CD4-positive, alpha-beta memory T cell (primary cell): ENCODE results near the gene PIGQ. TPM values are rescaled to one million over a fixed set of nuclear protein-coding genes. Genes with fewer than 3 reads are reported as not detected.

ENCODE experiments used
- CTCF ChIA-PET: fragments of 350-600 bp; sonication (Branson Sonifier 250); formaldehyde crosslinking; loops from one replicate; lab custom pipeline; 2021; ENCODE audit warnings: inconsistent platforms; ENCODE audit not compliant: partially characterized antibody; lab: Charles Lee
- POLR2A ChIA-PET: fragments of 350-600 bp; sonication (Branson Sonifier 250); formaldehyde crosslinking; loops from one replicate; lab custom pipeline; 2021; ENCODE audit not compliant: partially characterized antibody; lab: Charles Lee
- DNase-seq, 5 donors: peaks; one replicate each; pipeline versions ENCODE4 v3.0.0 to v3.0.0-alpha.2; 2020 to 2022; ENCODE audit warnings: mixed read lengths in 1 of 5
- H3K27ac ChIP-seq: one replicate; pipeline ENCODE4 v1.7.0; 2013; ENCODE audit warnings: low read depth, low read length
- H3K27me3 ChIP-seq: 2 replicates; pipeline ENCODE4 v1.7.0; 2013; ENCODE audit warnings: mild to moderate bottlenecking, low read length, moderate library complexity; ENCODE audit not compliant: insufficient read depth
- H3K36me3 ChIP-seq: 2 replicates; pipeline ENCODE4 v1.7.0; 2013; ENCODE audit warnings: mild to moderate bottlenecking, low read length, moderate library complexity; ENCODE audit not compliant: insufficient read depth
- H3K4me1 ChIP-seq: 2 replicates; pipeline ENCODE4 v1.7.0; 2013; ENCODE audit warnings: mild to moderate bottlenecking, low read length, moderate library complexity; ENCODE audit not compliant: insufficient read depth
- H3K4me3 ChIP-seq, 2 donors: one replicate each; pipeline ENCODE4 v1.7.0; 2013; ENCODE audit warnings: low read length in 2 of 2, mild to moderate bottlenecking in 1 of 2
- H3K9me3 ChIP-seq, 2 donors: one replicate each; pipeline ENCODE4 v1.7.0; 2013; ENCODE audit warnings: low read length in 2 of 2, control low read depth in 1 of 2; ENCODE audit not compliant: control insufficient read depth in 1 of 2
- H3K27ac Mint-ChIP-seq, 7 donors: one replicate each; pipeline ENCODE4 v1.8.0; 2020 to 2021; ENCODE audit warnings: mixed read lengths in 7 of 7, mild to moderate bottlenecking in 6 of 7, inconsistent platforms in 3 of 7, moderate library complexity in 3 of 7
- H3K27me3 Mint-ChIP-seq, 2 donors: one replicate each; pipeline ENCODE4 v1.8.0; 2020 to 2021; ENCODE audit warnings: mixed read lengths in 2 of 2
- H3K36me3 Mint-ChIP-seq, 2 donors: one replicate each; pipeline ENCODE4 v1.8.0; 2020 to 2021; ENCODE audit warnings: mixed read lengths in 2 of 2, inconsistent platforms in 1 of 2, mild to moderate bottlenecking in 1 of 2
- H3K4me1 Mint-ChIP-seq, 4 donors: one replicate each; pipeline ENCODE4 v1.8.0; 2020 to 2021; ENCODE audit warnings: mixed read lengths in 4 of 4, mild to moderate bottlenecking in 1 of 4
- H3K4me3 Mint-ChIP-seq, 8 donors: one replicate each; pipeline ENCODE4 v1.8.0; 2020 to 2021; ENCODE audit warnings: mixed read lengths in 8 of 8, mild to moderate bottlenecking in 7 of 8, moderate library complexity in 6 of 8, inconsistent platforms in 3 of 8
- H3K9me3 Mint-ChIP-seq, 8 donors: one replicate each; pipeline ENCODE4 v1.8.0; 2020 to 2021; ENCODE audit warnings: mixed read lengths in 8 of 8, mild to moderate bottlenecking in 5 of 8, inconsistent platforms in 3 of 8, moderate library complexity in 1 of 8
- intact Hi-C: fragments of 100-400 bp; cut with micrococcal nuclease; formaldehyde crosslinking; loops from one replicate; pipeline ENCODE4 v1.15.1; 2023
- polyA plus RNA-seq, 2 donors: library from polyadenylated mRNA; unstranded; fragments of 300-500 nt; fragmentation: Illumina TruSeq; gene quantifications; one replicate each; pipeline ENCODE4 v1.2.3, GENCODE V29; 2021
- total RNA-seq, 2 experiments: library from RNA; stranded (reverse); gene quantifications; one replicate each; pipeline ENCODE4 v1.2.3, GENCODE V29; 2021

Gene PIGQ
- total and polyA plus RNA-seq, 4 experiments from 2014 or later: 7.2 to 63.3 (median 37.0) TPM

GRCh38 chr16:568401-569258 lies 1.1 kb upstream of the PIGQ start:
- intact Hi-C loops: loop anchor here (1.0 kb wide), 1 partner anchor 41 kb away; the partner anchor contains the start of gene CAPN15

GRCh38 chr16:572865-573650 lies 3.3 kb downstream of the PIGQ start:
- H3K4me3 Mint-ChIP-seq: no peak overlapping the region
- no peak for DNase-seq
- H3K9me3 ChIP-seq: no peaks in the 10 kb centered on the region
- H3K4me1 ChIP-seq: peaks cover 14% of the 10 kb centered on the region
- H3K27ac ChIP-seq: no peak overlapping the region
- H3K4me1 Mint-ChIP-seq: peaks cover 19 to 29% (median 23%) of the 10 kb centered on the region in 4 donors
- POLR2A ChIA-PET: interaction anchor here (1.3 to 1.8 kb wide), 2 partner anchors 15 to 46 kb away, joined by 3 to 12 read pairs; partner anchors contain the start of gene CAPN15
- H3K27ac Mint-ChIP-seq: no peak overlapping the region
- CTCF ChIA-PET: no interaction called here
- H3K36me3 Mint-ChIP-seq: peaks cover 0 to 10% of the 10 kb centered on the region in 2 donors
- peaks cover 0 to 6% (median 0%) of the 10 kb centered on the region in 8 donors for H3K9me3 Mint-ChIP-seq
- H3K4me3 ChIP-seq: no peak overlapping the region
- no peaks in the 10 kb centered on the region for H3K27me3 ChIP-seq
- H3K27me3 Mint-ChIP-seq: no peaks in the 10 kb centered on the region
- no peaks in the 10 kb centered on the region for H3K36me3 ChIP-seq
- intact Hi-C loops: no loop called here

More at GRCh38 chr16:568401-569258, 1.1 kb upstream of the PIGQ start:
- no peaks in the 10 kb centered on the region for H3K27me3 Mint-ChIP-seq
- DNase-seq: no peak
- H3K36me3 ChIP-seq: no peaks in the 10 kb centered on the region
- no peaks in the 10 kb centered on the region for H3K27me3 ChIP-seq
- ChIA-PET CTCF (interaction anchor here (1.0 kb wide), 1 partner anchor 8 kb away, joined by 3 read pairs; no protein-coding TSS in a partner anchor), POLR2A (interaction anchor here (0.9 to 3.8 kb wide), 5 partner anchors 20 to 122 kb away, joined by 3 to 18 read pairs (median 4); partner anchors contain the start of genes CAPN15, METTL26 and WDR24)
- peaks cover 37% of the 10 kb centered on the region for H3K4me1 ChIP-seq
- H3K9me3 Mint-ChIP-seq: peaks cover 0 to 6% (median 0%) of the 10 kb centered on the region in 8 donors
- peaks cover 0 to 7% of the 10 kb centered on the region in 2 donors for H3K36me3 Mint-ChIP-seq
- H3K9me3 ChIP-seq: no peaks in the 10 kb centered on the region
- peak overlapping the region; percentile 79 to 92 (median 86) for H3K4me3 Mint-ChIP-seq
- H3K27ac Mint-ChIP-seq: peak overlapping the region; percentile 66 to 95 (median 88)
- H3K4me3 ChIP-seq: peak overlapping the region in 1 of 2 donors; percentile 64
- H3K27ac ChIP-seq: peak overlapping the region; percentile 76
- H3K4me1 Mint-ChIP-seq: peaks cover 25 to 39% (median 32%) of the 10 kb centered on the region in 4 donors

DNA sequence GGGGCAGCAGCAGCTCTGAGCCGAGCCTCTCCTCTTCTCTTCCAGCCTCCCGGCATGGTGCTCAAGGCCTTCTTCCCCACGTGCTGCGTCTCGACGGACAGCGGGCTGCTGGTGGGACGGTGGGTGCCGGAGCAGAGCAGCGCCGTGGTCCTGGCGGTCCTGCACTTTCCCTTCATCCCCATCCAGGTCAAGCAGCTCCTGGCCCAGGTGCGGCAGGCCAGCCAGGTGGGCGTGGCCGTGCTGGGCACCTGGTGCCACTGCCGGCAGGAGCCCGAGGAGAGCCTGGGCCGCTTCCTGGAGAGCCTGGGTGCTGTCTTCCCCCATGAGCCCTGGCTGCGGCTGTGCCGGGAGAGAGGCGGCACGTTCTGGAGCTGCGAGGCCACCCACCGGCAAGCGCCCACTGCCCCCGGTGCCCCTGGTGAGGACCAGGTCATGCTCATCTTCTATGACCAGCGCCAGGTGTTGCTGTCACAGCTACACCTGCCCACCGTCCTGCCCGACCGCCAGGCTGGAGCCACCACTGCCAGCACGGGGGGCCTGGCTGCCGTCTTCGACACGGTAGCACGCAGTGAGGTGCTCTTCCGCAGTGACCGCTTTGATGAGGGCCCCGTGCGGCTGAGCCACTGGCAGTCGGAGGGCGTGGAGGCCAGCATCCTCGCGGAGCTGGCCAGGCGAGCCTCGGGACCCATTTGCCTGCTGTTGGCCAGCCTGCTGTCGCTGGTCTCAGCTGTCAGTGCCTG lies 4.4 kb downstream of the PIGQ start:
- CTCF ChIA-PET: no interaction called here
- no peak overlapping the region for H3K4me3 ChIP-seq
- intact Hi-C loops: no loop called here

DNA sequence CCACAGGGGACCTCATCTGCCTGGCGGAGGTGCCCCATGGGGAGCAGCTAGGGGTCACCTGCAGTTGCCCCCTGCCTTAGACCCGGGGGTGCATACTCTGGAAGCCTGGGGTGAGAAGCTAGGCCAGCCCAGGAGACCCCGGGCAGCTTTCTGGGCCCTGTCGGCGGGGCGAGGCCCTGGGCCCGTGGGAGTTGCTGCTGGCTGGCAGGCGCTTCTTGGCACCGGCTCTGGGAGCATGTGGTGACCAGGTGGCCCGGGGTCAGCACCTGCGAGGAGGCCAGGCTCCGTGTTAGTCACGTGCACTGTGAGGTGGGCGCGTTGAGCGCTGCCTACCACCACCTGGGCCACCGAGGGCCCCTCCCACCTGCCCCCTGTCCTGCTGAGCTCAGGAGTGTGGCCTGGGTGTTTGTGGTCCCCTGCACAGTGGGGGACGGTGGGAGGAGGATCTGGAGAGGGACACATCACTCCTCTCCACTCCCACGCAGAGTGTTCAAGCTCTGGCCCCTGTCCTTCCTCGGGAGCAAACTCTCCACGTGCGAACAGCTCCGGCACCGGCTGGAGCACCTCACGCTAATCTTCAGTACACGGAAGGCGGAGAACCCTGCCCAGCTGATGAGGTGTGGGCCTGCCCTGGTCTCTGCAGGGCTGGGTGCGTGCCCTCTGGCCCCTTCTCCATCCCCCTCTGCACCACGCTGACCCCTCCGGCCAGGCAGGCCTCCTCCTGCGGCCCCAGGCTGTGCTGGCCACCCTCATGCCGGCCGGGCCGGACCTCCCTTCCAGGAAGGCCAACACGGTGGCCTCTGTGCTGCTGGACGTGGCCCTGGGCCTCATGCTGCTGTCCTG lies 5.8 kb downstream of the PIGQ start:
- POLR2A ChIA-PET: interaction anchor here (0.5 kb wide), 1 partner anchor 64 kb away, joined by 3 read pairs; no protein-coding TSS in a partner anchor
- H3K9me3 ChIP-seq: no peaks in the 10 kb centered on the region
- H3K36me3 Mint-ChIP-seq: peaks cover 0 to 10% of the 10 kb centered on the region in 2 donors

More for the DNA sequence above, 4.4 kb downstream of the PIGQ start:
- Mint-ChIP-seq H3K27me3 (no peaks in the 10 kb centered on the region), H3K4me3 (no peak overlapping the region), H3K4me1 (peaks cover 16 to 24% (median 20%) of the 10 kb centered on the region in 4 donors), H3K9me3 (peaks cover 0 to 6% (median 0%) of the 10 kb centered on the region in 8 donors), H3K27ac (no peak overlapping the region), H3K36me3 (peaks cover 0 to 10% of the 10 kb centered on the region in 2 donors)
- POLR2A ChIA-PET: interaction anchor here (1.0 kb wide), 1 partner anchor 15 kb away, joined by 4 read pairs; no protein-coding TSS in a partner anchor
- H3K27me3 ChIP-seq: no peaks in the 10 kb centered on the region
- no peaks in the 10 kb centered on the region for H3K9me3 ChIP-seq
- peaks cover 3% of the 10 kb centered on the region for H3K4me1 ChIP-seq
- no peak overlapping the region for H3K27ac ChIP-seq
- DNase-seq: no peak
- H3K36me3 ChIP-seq: no peaks in the 10 kb centered on the region

GRCh38 chr16:576197-576822 lies 6.5 kb downstream of the PIGQ start:
- Histone ChIP-seq H3K4me3 (no peak overlapping the region), H3K9me3 (no peaks in the 10 kb centered on the region), H3K27ac (no peak overlapping the region), H3K4me1 (no peaks in the 10 kb centered on the region), H3K36me3 (no peaks in the 10 kb centered on the region), H3K27me3 (no peaks in the 10 kb centered on the region)
- Mint-ChIP-seq H3K4me3 (no peak overlapping the region), H3K36me3 (peaks cover 0 to 4% of the 10 kb centered on the region in 2 donors), H3K4me1 (peaks cover 6 to 9% (median 8%) of the 10 kb centered on the region in 4 donors), H3K27ac (peak overlapping the region in 1 of 7 donors; percentile 53), H3K27me3 (no peaks in the 10 kb centered on the region), H3K9me3 (peaks cover 0 to 2% (median 0%) of the 10 kb centered on the region in 8 donors)
- no peak for DNase-seq
- intact Hi-C loops: no loop called here
- CTCF ChIA-PET: interaction anchor here (0.9 kb wide), 1 partner anchor 8 kb away, joined by 3 read pairs; no protein-coding TSS in a partner anchor
- POLR2A ChIA-PET: interaction anchor here (1.1 kb wide), 1 partner anchor 10 kb away, joined by 3 read pairs; no protein-coding TSS in a partner anchor

More for the DNA sequence above, 5.8 kb downstream of the PIGQ start:
- no peak for DNase-seq
- no peak overlapping the region for H3K27ac ChIP-seq
- CTCF ChIA-PET: no interaction called here
- H3K4me3 Mint-ChIP-seq: no peak overlapping the region
- H3K27me3 ChIP-seq: no peaks in the 10 kb centered on the region
- intact Hi-C loops: no loop called here
- H3K27me3 Mint-ChIP-seq: no peaks in the 10 kb centered on the region
- H3K36me3 ChIP-seq: no peaks in the 10 kb centered on the region
- peaks cover 0 to 6% (median 0%) of the 10 kb centered on the region in 8 donors for H3K9me3 Mint-ChIP-seq
- H3K27ac Mint-ChIP-seq: no peak overlapping the region
- H3K4me1 Mint-ChIP-seq: peaks cover 13 to 17% (median 15%) of the 10 kb centered on the region in 4 donors
- H3K4me1 ChIP-seq: no peaks in the 10 kb centered on the region
- H3K4me3 ChIP-seq: no peak overlapping the region
